Measurements from ENCODE around the gene ZNF205.
"Not testable (repeated sequence)": the region's sequence is repeated elsewhere in the genome, so short reads cannot be mapped to it uniquely, and the experiment has no call there.

ZNF205 gene

DNA sequence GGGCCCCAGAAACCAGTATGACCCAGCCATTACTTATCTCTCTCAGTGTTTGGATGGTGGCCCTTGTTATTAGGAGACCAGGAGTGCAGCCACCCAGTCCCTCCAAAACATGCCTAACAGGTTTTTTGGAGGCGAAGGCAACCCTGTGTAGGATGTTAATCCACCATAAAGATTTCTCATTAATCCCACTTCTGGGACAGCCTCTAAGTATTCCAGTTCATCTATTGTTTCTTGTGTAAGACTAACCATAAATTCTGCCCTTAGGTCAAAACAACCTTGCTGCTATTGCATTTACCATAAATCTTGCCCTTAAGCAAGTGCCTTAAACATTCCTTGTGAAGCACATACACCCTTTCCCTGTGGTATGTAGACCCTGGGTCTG lies 54.1 kb downstream of the ZNF205 start:
- Mint-ChIP-seq H3K4me1 (ENCODE audit: low read depth) (peaks cover 25% of the 10 kb centered on the region), H3K9me3 (no peaks in the 10 kb centered on the region), H3K4me3 (no peak overlapping the region), H3K27ac (no peak overlapping the region), H3K27me3 (peaks cover 21% of the 10 kb centered on the region), H3K36me3 (ENCODE audit: low read depth) (no peaks in the 10 kb centered on the region)
- DNase-seq, result no peak

DNA sequence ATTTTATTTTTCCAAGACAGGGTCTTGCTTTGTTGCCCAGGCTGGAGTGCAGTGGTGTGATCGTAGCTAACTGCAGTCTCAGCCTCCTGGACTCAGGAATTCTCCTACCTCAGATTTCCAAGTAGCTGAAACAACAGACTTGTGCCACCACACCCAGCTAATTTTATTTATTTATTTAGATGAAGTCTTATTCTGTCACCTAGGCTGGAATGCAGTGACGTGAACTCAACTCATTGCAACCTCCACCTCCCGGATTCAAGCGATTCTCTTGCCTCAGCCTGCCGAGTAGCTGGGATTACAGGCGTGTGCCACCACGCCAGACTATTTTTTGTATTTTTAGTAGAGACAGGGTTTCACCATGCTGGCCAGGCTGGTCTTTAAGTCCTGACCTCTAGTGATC lies 56.3 kb downstream of the ZNF205 start:
- Mint-ChIP-seq H3K27me3 (peaks cover 35% of the 10 kb centered on the region), H3K4me1 (ENCODE audit: low read depth) (peaks cover 37% of the 10 kb centered on the region)
- H3K4me3 Mint-ChIP-seq; H3K27ac Mint-ChIP-seq; H3K9me3 Mint-ChIP-seq; H3K36me3 Mint-ChIP-seq (ENCODE audit: low read depth); DNase-seq: not testable (repeated sequence)
